Mammary epithelial cell (primary cell): ENCODE data around the gene TMEM129.

Experiments
- CTCF ChIP-seq, 2 donors: IDR thresholded peaks in 1 of 2; conservative IDR thresholded peaks in 1 of 2; 2 replicates each; pipeline ENCODE4 v1.5.1; 2011 to 2012; ENCODE audit warnings: inconsistent platforms in 2 of 2, low read length in 2 of 2, mild to moderate bottlenecking in 2 of 2, control low read depth in 1 of 2, low read depth in 1 of 2; ENCODE audit not compliant: insufficient read depth in 1 of 2; ENCODE audit errors: extremely low read depth in 1 of 2
- EZH2 ChIP-seq: IDR thresholded peaks from 2 replicates; pipeline ENCODE4 v1.6.1; 2012; ENCODE audit warnings: low read length, inconsistent platforms, borderline replicate concordance

DNA sequence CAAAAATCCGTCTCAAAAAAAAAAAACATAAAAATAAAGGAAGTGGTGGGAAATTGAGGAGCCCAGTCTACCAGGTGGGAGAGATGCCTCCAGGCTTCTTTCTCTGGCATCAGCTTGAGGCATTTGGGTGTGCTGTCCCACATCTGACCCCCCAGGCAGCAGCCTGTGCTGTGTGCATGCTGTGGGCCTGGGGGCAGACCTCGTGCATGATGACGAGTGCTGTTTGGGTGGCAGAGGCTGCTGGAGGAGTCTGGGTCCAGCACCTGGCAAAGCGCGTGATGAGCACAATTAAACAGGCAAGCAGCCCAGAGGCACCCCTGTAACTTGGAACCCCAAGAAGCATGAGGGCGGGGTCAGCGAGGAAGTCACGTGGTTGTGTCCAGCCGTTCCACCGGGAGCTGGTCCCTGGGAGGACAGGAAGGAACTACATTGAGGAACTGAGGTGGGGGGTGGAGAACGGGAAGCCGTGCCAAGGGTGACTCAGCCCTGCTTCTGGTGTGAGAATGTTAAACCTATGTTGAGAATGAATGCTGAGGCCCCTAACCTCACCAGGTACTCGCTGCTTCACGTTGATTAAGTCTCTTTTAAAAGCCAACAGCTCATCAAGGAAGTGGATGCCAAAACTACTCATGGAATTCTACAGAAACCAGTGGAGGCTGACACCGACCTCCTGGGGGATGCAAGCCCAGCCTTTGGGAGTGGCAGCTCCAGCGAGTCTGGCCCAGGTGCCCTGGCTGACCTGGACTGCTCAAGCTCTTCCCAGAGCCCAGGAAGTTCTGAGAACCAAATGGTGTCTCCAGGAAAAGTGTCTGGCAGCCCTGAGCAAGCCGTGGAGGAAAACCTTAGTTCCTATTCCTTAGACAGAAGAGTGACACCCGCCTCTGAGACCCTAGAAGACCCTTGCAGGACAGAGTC is 6.3 kb upstream of the TMEM129 start:
- TF ChIP-seq CTCF (conservative IDR thresholded peaks at IDR 0.05 in 1 of 2, IDR thresholded peaks at IDR 0.05 in 1 of 2; ENCODE audit: extremely low read depth in 1 of 2, insufficient read depth in 1 of 2, low read depth in 1 of 2, low read length in 2 of 2) (no peak), EZH2 (no peak)
